ENCODE data around the gene HOXB5.

The HOXB5 gene

GRCh38 chr17:48571826-48572417 is 21.7 kb downstream of the HOXB5 start:
- no peak for DNase-seq (ENCODE audit: low read depth)

GRCh38 chr17:48571024-48571818 is 22.4 kb downstream of the HOXB5 start:
- DNase-seq (ENCODE audit: low read depth) = no peak

GRCh38 chr17:48570325-48571023 is 23.1 kb downstream of the HOXB5 start:
- DNase-seq (ENCODE audit: low read depth) = no peak

GRCh38 chr17:48569674-48570324 is 23.8 kb downstream of the HOXB5 start:
- DNase-seq (ENCODE audit: low read depth) = no peak

GRCh38 chr17:48569240-48569582 is 24.4 kb downstream of the HOXB5 start:
- DNase-seq (ENCODE audit: low read depth) = no peak

GRCh38 chr17:48568499-48569239 is 24.9 kb downstream of the HOXB5 start:
- no peak for DNase-seq (ENCODE audit: low read depth)

- DNase-seq (ENCODE audit: low read depth) = no peak
Measured at GRCh38 chr17:48567646-48568354, 25.8 kb downstream of the HOXB5 start.

- DNase-seq (ENCODE audit: low read depth) = no peak
Measured at GRCh38 chr17:48567209-48567608, 26.4 kb downstream of the HOXB5 start.

GRCh38 chr17:48566717-48567116 is 26.9 kb downstream of the HOXB5 start:
- DNase-seq (ENCODE audit: low read depth) = no peak

GRCh38 chr17:48565925-48566710 is 27.5 kb downstream of the HOXB5 start:
- DNase-seq (ENCODE audit: low read depth) = no peak

GRCh38 chr17:48565022-48565554 is 28.5 kb downstream of the HOXB5 start:
- DNase-seq (ENCODE audit: low read depth) = no peak

- no peak for DNase-seq (ENCODE audit: low read depth)
Measured at GRCh38 chr17:48564188-48565021, 29.2 kb downstream of the HOXB5 start.

GRCh38 chr17:48563867-48564187 is 29.8 kb downstream of the HOXB5 start:
- DNase-seq (ENCODE audit: low read depth) = no peak

GRCh38 chr17:48563385-48563838 is 30.2 kb downstream of the HOXB5 start:
- no peak for DNase-seq (ENCODE audit: low read depth)

- DNase-seq (ENCODE audit: low read depth) = no peak
Measured at GRCh38 chr17:48562934-48563333, 30.6 kb downstream of the HOXB5 start.

- DNase-seq (ENCODE audit: low read depth) = no peak
Measured at GRCh38 chr17:48561884-48562810, 31.4 kb downstream of the HOXB5 start.

GRCh38 chr17:48559840-48560817 is 33.5 kb downstream of the HOXB5 start:
- no peak for DNase-seq (ENCODE audit: low read depth)

All from activated gamma-delta T cell treated with anti-CD3 and anti-CD28 coated beads, Interleukin-2, amount 50 U/mL, for 16 hours (primary cell).